HG03095 (cell line): ENCODE measurements around the gene NPHP3.
"Not testable (repeated sequence)": the region's sequence is repeated elsewhere in the genome, so short reads cannot be mapped to it uniquely, and the experiment has no call there.

Experiments used
- ATAC-seq: cut with Tn5 transposase; IDR thresholded peaks from one replicate; pipeline ENCODE4 v1.9.1; 2021; ENCODE audit warnings: moderate library complexity; ENCODE audit not compliant: unreplicated experiment

NPHP3 gene

DNA sequence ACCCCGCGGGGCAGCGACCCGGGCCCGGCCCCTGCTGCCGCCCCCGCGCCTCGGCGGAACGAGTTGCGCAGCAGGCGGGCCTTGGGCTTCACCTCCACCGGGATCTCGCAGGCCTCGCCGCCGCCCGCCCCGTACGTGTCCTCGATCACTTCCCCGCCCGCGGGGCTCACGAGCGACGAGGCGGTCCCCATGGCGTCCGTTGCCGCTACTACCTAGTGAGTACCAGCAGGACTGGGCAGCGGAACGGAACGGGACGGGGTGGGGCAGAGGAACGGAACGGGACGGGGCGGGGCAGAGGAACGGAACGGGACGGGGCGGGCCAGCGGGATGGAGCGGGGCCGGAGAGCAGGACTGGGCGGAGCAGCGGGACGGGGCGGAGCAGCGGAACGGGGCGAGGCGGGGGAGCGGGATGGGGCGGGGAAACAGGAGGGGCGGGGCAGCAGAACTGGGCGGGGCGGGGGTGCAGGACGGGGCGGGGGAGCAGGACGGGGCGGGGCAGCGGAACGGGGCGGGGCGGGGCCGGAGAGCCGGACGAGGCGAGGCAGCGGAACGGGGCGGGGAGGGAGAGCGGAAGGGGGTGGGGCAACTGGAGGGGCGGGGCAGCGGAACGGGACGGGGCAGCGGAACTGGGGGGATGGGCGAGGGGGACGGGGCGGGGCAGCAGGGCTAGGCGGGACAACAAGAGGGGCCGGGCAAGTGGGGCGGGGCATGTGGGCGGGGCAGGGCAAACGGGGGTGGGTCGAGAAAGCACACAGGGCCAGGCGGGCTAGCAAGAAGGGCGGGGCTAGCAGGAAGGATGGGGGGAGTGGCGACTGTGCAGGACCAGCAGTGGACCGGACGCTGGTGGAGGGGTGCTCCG, at the start of gene NPHP3:
TSS of gene NPHP3 (minus strand) at position 245 of the 859 bp plus-strand sequence. CDS start at position 191, 54 bp downstream.
- ATAC-seq: peak; percentile 78

DNA sequence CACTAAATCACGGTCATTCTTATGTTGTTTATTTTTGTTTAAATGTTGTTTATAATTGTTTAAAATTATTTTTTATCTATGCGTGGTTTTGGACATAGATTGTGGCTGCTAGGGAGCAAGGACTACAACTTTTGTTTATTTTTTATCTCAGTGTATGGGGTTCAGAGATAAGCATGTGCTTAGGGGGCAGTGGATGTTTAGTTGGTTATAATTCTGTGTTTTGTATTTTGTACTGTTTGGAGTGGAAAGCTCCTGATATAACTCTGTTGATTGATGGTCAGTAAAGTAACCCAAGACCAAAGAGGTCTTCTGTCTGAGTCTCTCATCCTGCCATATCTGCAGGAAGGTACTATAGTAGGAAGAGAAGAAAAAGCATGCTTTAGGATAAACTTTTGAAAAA, 36.5 kb upstream of the NPHP3 start:
- ATAC-seq: no peak

DNA sequence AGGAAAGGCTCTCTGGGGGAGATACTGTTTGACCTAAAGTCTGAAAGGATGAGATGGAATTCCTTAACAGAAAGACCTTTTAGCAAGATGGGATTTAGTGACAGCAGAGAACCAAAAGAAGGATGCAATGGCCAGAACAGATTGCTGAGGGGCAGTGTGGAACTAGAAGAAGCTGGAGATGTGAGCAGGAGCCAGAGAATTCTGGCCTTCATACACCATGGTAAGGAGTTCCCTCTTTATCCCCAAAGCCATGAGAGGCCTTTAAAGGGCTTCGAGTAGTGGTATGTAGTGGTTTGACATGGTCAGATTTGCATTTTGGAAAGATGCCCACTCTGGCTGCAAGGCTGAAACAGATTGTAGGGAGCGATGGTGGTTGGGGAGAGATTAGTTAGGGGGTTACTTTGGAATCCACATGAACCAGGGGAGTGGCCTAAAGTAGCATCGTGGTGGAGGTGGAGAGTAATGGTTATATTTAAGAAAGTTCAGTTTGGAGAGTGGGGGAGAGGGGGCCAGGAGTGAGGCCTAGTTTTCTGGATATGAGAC, 34.0 kb upstream of the NPHP3 start:
- no peak for ATAC-seq

GRCh38 chr3:132753946-132754345, 31.7 kb upstream of the NPHP3 start:
- no peak for ATAC-seq

DNA sequence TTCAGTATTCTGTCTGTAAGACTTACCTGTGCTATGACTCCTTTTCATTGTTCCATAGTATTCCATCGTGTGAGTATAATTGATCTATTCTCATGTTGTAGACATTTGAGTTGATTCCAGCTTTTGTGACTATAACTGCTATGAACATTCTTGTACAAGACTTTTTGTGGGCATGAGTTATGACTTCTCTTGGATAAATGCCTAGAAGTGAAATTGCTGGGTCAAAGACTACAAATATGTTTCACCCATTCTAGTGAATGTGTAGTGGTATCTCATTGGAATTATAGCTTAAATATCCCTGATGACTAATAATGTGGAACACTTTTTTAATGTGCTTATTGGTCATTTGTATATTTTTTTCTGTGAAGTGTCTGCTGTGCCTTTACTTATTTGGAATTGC, 27.6 kb upstream of the NPHP3 start:
- no peak for ATAC-seq

DNA sequence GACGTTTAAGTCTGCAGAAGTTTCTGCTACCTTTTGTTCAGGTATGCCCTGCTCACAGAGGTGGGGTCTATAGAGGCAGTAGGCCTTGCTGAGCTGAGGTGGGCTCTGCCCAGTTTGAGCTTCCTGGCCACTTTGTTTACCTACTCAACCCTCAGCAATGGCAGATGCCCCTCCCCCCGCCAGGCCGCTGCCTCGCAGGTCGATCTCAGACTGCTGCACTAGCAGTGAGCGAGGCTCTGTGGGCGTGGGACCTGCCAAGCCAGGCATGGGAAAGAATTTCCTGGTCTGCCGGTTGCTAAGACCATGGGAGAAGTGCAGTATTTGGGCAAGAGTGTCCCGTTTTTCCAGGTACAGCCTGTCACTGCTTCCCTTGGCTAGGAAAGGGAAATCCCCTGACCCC, 24.5 kb upstream of the NPHP3 start:
- ATAC-seq: not testable (repeated sequence)

DNA sequence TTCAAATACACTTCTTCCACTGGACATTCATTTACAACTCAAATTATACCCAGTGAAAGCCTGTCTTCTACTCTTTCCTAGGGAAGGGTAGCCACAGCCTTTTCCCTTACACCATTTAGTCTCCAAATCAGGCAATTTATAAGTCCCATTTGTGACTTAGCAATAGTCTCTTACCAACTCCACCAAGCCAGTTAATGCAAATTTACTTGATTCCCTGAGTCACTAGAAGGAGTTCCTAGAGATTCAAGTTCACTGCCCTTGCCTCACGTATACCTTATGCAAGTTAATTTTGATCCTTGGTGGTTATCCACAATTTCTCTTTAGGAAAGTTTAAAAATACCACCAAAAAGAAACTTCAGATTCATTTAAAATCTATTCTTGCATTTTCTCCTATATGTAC, 16.1 kb upstream of the NPHP3 start:
- ATAC-seq: no peak

- ATAC-seq: no peak
Observed at GRCh38 chr3:132735589-132735988, 13.4 kb upstream of the NPHP3 start.

DNA sequence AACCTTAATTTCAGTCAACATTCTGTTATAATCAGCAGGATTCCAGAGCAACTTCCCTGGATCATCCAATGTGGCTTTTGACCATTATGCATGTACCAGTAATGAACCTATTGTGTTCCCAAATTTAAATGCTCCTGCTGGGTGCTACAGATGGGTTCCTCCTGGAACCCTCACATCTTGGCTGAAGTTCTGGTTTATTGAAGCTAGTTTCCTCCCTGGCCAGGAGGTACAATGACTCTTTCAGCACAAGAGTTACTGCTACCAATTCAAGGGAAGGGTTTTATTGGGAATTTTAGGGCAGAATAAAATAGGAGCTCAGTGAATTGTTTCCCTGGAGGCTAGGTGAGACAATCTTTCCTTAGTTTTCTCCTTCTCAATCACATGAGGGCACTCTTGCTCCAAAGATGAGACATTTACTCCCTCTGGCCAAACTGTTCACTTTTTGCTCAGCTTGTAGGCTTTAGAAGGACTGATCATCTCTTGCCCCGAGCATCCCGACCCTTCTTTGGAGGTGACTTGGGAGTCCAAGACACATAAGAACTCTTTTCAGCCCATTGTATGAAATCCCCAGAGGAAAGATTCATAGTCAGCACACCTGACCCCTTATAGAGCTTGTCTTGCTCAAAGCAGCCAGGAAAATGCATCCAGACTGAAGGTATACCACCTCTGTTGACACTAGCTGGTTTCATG, 8.8 kb upstream of the NPHP3 start:
- ATAC-seq: no peak

DNA sequence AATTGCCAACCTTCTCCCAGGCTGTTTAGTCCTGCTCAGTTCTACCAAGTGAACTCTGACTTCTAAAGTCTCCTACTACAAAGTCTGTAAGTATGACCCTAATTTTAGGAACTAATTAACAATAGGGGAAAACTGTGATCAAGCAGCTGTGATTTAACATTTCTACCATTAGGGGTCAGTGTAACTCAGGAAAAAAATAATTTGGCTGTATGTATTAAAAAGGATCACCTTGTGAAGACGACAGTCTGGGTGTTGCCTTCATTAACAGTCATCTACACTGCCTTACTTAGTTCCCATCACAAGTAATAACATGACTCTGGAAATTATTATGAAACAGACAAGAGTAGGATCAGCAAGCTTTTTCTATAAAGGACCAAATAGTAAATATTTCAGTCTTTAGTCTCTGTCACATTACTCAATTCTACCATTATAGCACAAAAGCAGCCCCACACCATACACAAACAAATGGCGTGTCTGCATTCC, 4.2 kb upstream of the NPHP3 start:
- no peak for ATAC-seq

DNA sequence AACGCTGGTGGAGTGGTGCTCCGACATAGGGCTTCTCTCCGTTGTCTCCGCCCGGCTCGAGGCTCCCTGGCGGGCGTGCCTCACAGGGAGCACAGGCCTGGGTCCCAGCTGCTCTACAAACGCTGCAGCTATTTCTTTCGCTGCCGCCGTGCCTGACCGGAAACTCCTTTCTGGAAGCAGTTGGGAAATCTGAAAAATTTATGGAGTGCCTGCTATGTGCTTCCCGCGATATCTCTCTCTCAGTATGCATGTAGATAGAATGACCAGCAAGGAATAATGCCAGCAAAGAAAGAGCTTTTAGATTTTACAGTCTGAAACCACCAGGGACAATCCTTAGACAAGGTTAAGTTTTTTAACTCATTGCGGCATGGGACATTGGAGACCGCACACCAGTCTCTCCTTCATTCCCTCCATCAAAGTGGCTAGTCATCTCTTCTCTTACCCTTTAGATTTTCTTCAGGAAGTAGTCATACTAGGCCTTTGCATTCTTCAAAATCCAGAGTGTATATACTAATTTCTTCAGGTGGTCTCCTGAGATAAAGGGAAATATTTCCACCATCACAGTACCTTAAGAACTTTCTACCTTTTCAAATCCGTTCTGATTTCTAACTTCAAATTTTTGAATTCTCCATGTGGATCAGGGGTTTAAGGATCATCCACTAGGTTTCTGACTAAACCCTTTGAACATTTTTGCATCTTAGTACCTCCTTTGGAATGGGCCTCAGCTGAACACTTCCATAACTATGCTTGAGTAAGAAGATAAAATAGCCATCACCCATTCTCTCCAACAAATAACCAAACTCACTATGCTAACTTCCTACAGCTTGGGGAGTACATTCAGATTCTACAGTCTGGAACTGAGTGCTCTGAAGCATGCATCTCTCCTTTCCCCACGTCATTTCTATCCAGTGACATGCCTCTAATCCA, 1.1 kb upstream of the NPHP3 start:
- ATAC-seq: no peak

GRCh38 chr3:132721479-132722164, 587 bp downstream of the NPHP3 start:
- no peak for ATAC-seq

- no peak for ATAC-seq
Observed at GRCh38 chr3:132720228-132720627, 2.0 kb downstream of the NPHP3 start.

DNA sequence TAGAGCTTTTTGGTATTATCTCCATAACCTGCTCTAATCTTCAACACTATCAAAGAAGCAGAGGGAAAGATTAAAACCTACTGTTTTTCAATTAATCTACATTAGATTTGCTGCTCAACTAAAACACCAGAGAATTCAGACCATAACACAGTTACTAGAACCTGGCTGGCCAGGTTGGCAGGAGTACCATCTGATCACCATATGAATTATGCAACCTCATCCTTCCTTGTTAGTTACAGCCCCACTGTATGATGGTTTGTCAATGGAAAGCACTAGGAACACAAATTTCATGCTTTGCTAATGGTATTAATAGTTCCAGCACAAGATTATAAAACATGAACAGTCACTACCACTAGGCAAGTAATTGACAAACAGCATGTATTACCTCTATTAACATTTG, 5.8 kb downstream of the NPHP3 start:
- ATAC-seq: no peak

DNA sequence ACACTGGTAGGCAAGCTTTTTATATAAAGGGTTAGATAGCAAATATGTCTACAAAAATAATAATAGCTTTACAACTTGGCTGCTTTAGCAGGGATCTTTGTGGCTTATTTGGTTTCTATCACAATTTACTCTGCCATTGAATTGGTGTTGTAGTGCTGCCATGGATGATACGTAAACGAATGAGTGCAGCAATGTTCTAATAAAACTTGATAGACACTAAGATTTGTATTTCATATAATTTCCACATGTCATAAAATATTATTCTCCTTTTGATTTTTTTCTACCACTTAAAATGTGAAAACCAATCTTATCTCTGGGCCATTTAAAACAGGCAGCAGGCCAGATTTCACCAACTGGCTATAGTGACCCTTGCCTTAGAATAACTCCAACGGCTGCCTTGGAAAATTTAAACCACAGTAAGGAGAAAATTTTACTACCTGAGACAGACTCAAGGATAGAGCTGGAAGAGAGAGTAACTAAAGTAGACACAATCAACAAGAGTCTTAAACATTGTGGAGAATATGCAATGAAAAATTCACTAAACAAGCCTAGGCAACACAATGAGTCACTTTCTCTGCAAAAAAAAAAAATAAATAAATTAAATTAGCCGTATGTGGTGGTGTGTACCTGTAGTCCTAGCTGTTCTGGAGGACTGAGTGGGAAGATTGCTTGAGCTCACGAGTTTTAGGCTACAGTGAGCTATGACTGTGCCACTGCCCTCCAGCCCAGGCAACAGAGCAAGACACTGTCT, 8.1 kb downstream of the NPHP3 start:
- ATAC-seq: no peak

GRCh38 chr3:132710311-132710710, 11.9 kb downstream of the NPHP3 start:
- no peak for ATAC-seq

GRCh38 chr3:132709761-132710160, 12.4 kb downstream of the NPHP3 start:
- ATAC-seq: no peak

DNA sequence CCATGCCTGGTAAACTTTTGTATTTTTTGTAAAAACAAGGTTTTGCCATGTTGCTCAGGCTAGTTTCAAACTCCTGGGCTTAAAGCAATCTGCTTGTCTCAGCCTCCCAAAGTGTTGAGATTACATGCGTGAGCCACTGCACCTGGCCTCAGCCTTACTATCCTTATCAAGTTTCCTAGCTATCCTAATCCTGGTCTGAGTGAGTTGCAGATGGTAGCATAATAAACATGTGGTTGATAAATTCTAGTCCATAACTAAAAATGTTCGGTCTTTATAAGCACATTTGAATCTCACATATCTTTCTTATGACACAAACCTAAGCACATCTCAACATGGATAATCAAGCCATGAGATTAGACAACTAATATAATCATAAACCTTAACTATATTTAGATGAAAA, 18.5 kb downstream of the NPHP3 start:
- no peak for ATAC-seq

- no peak for ATAC-seq
Observed at GRCh38 chr3:132695422-132695821, 26.8 kb downstream of the NPHP3 start.

DNA sequence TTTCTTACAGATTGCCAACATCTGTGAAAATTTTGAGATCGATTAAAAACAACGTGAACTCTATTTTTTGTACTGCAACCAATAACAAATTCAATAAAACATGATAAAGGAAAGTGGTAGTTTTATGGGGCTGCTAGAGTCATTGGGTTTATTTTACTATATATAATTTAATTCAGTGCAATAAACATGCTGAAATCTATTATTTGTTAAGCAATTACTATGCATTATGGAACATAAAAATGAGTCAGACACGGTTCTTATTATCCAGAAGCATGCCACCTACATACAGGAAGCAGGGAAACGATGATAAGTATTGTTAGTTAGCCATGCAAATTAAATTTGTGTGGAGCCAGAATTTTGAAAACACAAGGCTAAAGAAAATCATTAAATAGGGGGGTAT, 27.2 kb downstream of the NPHP3 start:
- no peak for ATAC-seq
